Activated T-helper 1 cell treated with Interleukin-2 at 50 U/mL for 16 hours (primary cell): ENCODE measurements around the gene ARHGAP12.

ENCODE experiments used
- DNase-seq: peaks from one replicate; pipeline ENCODE4 v3.0.0-alpha.2; 2020; ENCODE audit warnings: low read depth

ARHGAP12 gene

GRCh38 chr10:31822150-31822549 lies 106.5 kb downstream of the ARHGAP12 start:
- no peak for DNase-seq

GRCh38 chr10:31820778-31821369 lies 107.8 kb downstream of the ARHGAP12 start:
- no peak for DNase-seq

- DNase-seq = no peak
These were observed 108.5 kb downstream of the ARHGAP12 start for GRCh38 chr10:31820096-31820495.

- DNase-seq = no peak
These were observed 109.2 kb downstream of the ARHGAP12 start for GRCh38 chr10:31819391-31819820.

- DNase-seq = no peak
These were observed 112.3 kb downstream of the ARHGAP12 start for GRCh38 chr10:31816318-31816717.

GRCh38 chr10:31808258-31809218 lies 120.1 kb downstream of the ARHGAP12 start:
- DNase-seq = no peak

GRCh38 chr10:31804352-31804810 lies 124.2 kb downstream of the ARHGAP12 start:
- no peak for DNase-seq

GRCh38 chr10:31803606-31804351 lies 124.9 kb downstream of the ARHGAP12 start:
- DNase-seq = no peak

GRCh38 chr10:31799181-31799580 lies 129.4 kb downstream of the ARHGAP12 start:
- DNase-seq = no peak

- no peak for DNase-seq
These were observed 135.9 kb downstream of the ARHGAP12 start for GRCh38 chr10:31792745-31793144.

GRCh38 chr10:31789555-31789954 lies 139.1 kb downstream of the ARHGAP12 start:
- no peak for DNase-seq

GRCh38 chr10:31782701-31783100 lies 145.9 kb downstream of the ARHGAP12 start:
- DNase-seq = no peak

GRCh38 chr10:31780717-31781116 lies 147.9 kb downstream of the ARHGAP12 start:
- DNase-seq = no peak

- no peak for DNase-seq
These were observed 150.0 kb downstream of the ARHGAP12 start for GRCh38 chr10:31778627-31779026.

GRCh38 chr10:31776159-31776558 lies 152.5 kb downstream of the ARHGAP12 start:
- DNase-seq = no peak

- DNase-seq = no peak
These were observed 153.5 kb downstream of the ARHGAP12 start for GRCh38 chr10:31774928-31775650.

- no peak for DNase-seq
These were observed 154.2 kb downstream of the ARHGAP12 start for GRCh38 chr10:31774299-31774900.

GRCh38 chr10:31773749-31774298 lies 154.8 kb downstream of the ARHGAP12 start:
- no peak for DNase-seq

- DNase-seq = no peak
These were observed 157.2 kb downstream of the ARHGAP12 start for GRCh38 chr10:31771331-31771831.

- DNase-seq = peak; percentile 33
These were observed 158.2 kb downstream of the ARHGAP12 start for GRCh38 chr10:31770307-31770902.
